Pancreas (tissue), 10 donors: ENCODE data around the gene LFNG. TPM values are rescaled to one million over a fixed set of nuclear protein-coding genes. Genes with fewer than 3 reads are reported as not detected.

ENCODE experiments used
- ATAC-seq, 4 donors: fragments of 200-7000 bp; cut with Tn5 transposase; one replicate each; pipeline versions ENCODE4 v1.8.0 to v1.9.1; 2020; ENCODE audit warnings: mild to moderate bottlenecking in 4 of 4, moderate library complexity in 4 of 4
- DNase-seq, 6 donors: peaks; one replicate each; pipeline ENCODE4 v3.0.0-alpha.2; 2020
- FAIRE-seq: peaks from 2 replicates; lab custom pipeline; 2012; peaks lifted over from hg19 to GRCh38; lab: Jason Lieb, UNC
- H3K27ac ChIP-seq, 4 donors: fragments of 200-600 bp; sonication (generic); 1 replicate in 3 of 4; 2 replicates in 1 of 4; pipeline versions ENCODE4 v1.5.0 to v1.8.0; 2020
- H3K27me3 ChIP-seq, 4 donors: fragments of 200-600 bp; one replicate each; pipeline ENCODE4 v1.8.0; 2021
- H3K36me3 ChIP-seq, 3 donors: fragments of 200-600 bp; sonication (generic) in 1 of 3; one replicate each; pipeline versions ENCODE4 v1.5.0 to v1.8.0; 2020 to 2021
- H3K4me1 ChIP-seq, 3 donors: fragments of 200-600 bp; one replicate each; pipeline ENCODE4 v1.8.0; 2021
- H3K4me3 ChIP-seq, 4 donors: fragments of 200-600 bp; sonication (generic) in 2 of 4; one replicate each; pipeline versions ENCODE4 v1.5.0 to v1.8.0; 2020 to 2021
- H3K9me3 ChIP-seq, 4 donors: fragments of 200-600 bp; one replicate each; pipeline ENCODE4 v1.8.0; 2021
- CTCF ChIP-seq, 4 donors: fragments of 200-600 bp; sonication (generic) in 3 of 4; IDR thresholded peaks; one replicate each; pipeline versions ENCODE4 v1.5.0 to v1.8.0; 2021; ENCODE audit warnings: antibody characterized with exemption in 4 of 4
- WGBS, 2 donors: extraction: QIAGEN DNeasy Blood & Tissue Kit; methylation state at CpG; one replicate each; pipeline ENCODE4 v1.1.7; 2013; 5-methylcytosine and 5-hydroxymethylcytosine counted together
- intact Hi-C, 3 donors: fragments of 100-400 bp; cut with DNase I; formaldehyde crosslinking; loops; one replicate each; pipeline versions ENCODE4 v1.11.1 to v1.14.2; 2022
- polyA plus RNA-seq, 2 donors: library from polyadenylated mRNA; stranded (reverse); fragments of 200-250 nt; gene quantifications; one replicate each; pipeline ENCODE4 v1.2.3, GENCODE V29; 2013
- total RNA-seq, 6 donors: library from RNA; stranded (reverse); fragmentation: NEBNext Ultra II Directional in 4 of 6; extraction: Animal tissue kit (Norgen Biotek cat#: 25700) in 4 of 6; gene quantifications; one replicate each; pipeline versions ENCODE4 v1.2.1 to v1.2.4, GENCODE V29; 2021 to 2023
- donor health status: healthy with polysubstance abuse.
- donor health status: DM: no; HTN: no; CAD: no; lungs with moderate emphysema.
- donor health status: DM: no; HTN: no; CAD: no.
- donor health status: control.
- donor health status: control.
- donor health status: Bipolar disorder and iron deficiency.
- donor health status: DM: yes; HTN: yes; CAD: no.
- donor health status: DM: no; HTN: no; CAD: no.
- donor health status: DM: no; HTN: no; CAD: no.
- donor health status: DM: yes; HTN: yes; CAD: no.

The LFNG gene
- total and polyA plus RNA-seq, 8 donors, result 28.2 to 66.8 (median 41.1) TPM

- H3K4me3 ChIP-seq, result no peak overlapping the region
- intact Hi-C loops, result no loop called here
- H3K4me1 ChIP-seq, result peaks cover 0 to 10% (median under 1%) of the 10 kb centered on the region in 3 donors
- DNase-seq (peak in 2 of 6 donors; percentile 13 to 16), ATAC-seq (no peak), FAIRE-seq (no peak)
- no peaks in the 10 kb centered on the region for H3K27me3 ChIP-seq
- 95 to 99% methylated on average over 10 of the region's 10 CpGs for WGBS, 2 donors
- H3K27ac ChIP-seq, result no peak overlapping the region
- H3K36me3 ChIP-seq, result peaks cover 0 to 3% (median 0%) of the 10 kb centered on the region in 3 donors
- H3K9me3 ChIP-seq, result no peaks in the 10 kb centered on the region
- no peak for TF ChIP-seq CTCF (IDR thresholded peaks at IDR 0.05)
Measured at GRCh38 chr7:2553108-2553507, 33.5 kb downstream of the LFNG start.

GRCh38 chr7:2553831-2554581 lies 34.4 kb downstream of the LFNG start:
- Histone ChIP-seq H3K4me3 (peak overlapping the region; percentile 74 to 90 (median 80)), H3K4me1 (peaks cover 0 to 15% (median 6%) of the 10 kb centered on the region in 3 donors), H3K27ac (no peak overlapping the region), H3K27me3 (no peaks in the 10 kb centered on the region), H3K9me3 (no peaks in the 10 kb centered on the region), H3K36me3 (peaks cover 0 to 3% (median 0%) of the 10 kb centered on the region in 3 donors)
- intact Hi-C loops, result no loop called here
- no peak for FAIRE-seq
- no peak for TF ChIP-seq CTCF (IDR thresholded peaks at IDR 0.05)
- WGBS, 2 donors, result 66 to 70% methylated on average over 16 of the region's 16 CpGs
- ATAC-seq, result no peak
- peak in 2 of 6 donors; percentile 1 to 51 for DNase-seq

GRCh38 chr7:2554661-2555111 lies 35.1 kb downstream of the LFNG start:
- intact Hi-C loops, result no loop called here
- Histone ChIP-seq H3K27me3 (no peaks in the 10 kb centered on the region), H3K36me3 (peaks cover 0 to 3% (median 0%) of the 10 kb centered on the region in 3 donors), H3K4me3 (peak overlapping the region; percentile 74 to 90 (median 80)), H3K27ac (peak overlapping the region in 1 of 4 donors; percentile 99), H3K4me1 (peaks cover 0 to 15% (median 6%) of the 10 kb centered on the region in 3 donors), H3K9me3 (no peaks in the 10 kb centered on the region)
- FAIRE-seq (no peak), ATAC-seq (no peak), DNase-seq (no peak)
- no peak for TF ChIP-seq CTCF (IDR thresholded peaks at IDR 0.05)
- WGBS, 2 donors, result 2 to 4% methylated on average over 10 to 12 of the region's 12 CpGs

- no peaks in the 10 kb centered on the region for H3K27me3 ChIP-seq
- H3K4me1 ChIP-seq, result peaks cover 0 to 15% (median 6%) of the 10 kb centered on the region in 3 donors
- 0 to 1% methylated on average over 58 to 79 of the region's 79 CpGs for WGBS, 2 donors
- ATAC-seq (peak; percentile 86 to 96 (median 91)), FAIRE-seq (no peak), DNase-seq (peak; percentile 95 to 99 (median 98))
- intact Hi-C loops, result no loop called here
- peak within 1 kb of the TSS; percentile 99 to 100 (median 99) for H3K27ac ChIP-seq
- peak within 1 kb of the TSS; percentile 74 to 90 (median 80) for H3K4me3 ChIP-seq
- H3K9me3 ChIP-seq, result no peaks in the 10 kb centered on the region
- peaks cover 0 to 3% (median 0%) of the 10 kb centered on the region in 3 donors for H3K36me3 ChIP-seq
- TF ChIP-seq CTCF (IDR thresholded peaks at IDR 0.05), result peak in 2 of 4 donors; percentile 14 to 25
Measured at GRCh38 chr7:2555121-2556052, 35.8 kb downstream of the LFNG start, which contains the start of gene BRAT1. TSS of gene BRAT1 (minus strand) at chr7:2555524. CDS start at chr7:2554431, 1,093 bp downstream.
